Stimulated activated CD8-positive, alpha-beta memory T cell treated with anti-CD3 and anti-CD28 coated beads, Interleukin-7, amount 100 ng/mL, for 1 hour (primary cell): Measurements from ENCODE around the gene NPIPB8.
"Not testable (repeated sequence)": the region's sequence is repeated elsewhere in the genome, so short reads cannot be mapped to it uniquely, and the experiment has no call there.

Experiments used
- DNase-seq, 2 donors: peaks; one replicate each; pipeline ENCODE4 v3.0.0-alpha.2; 2020; ENCODE audit warnings: low read depth in 2 of 2

Gene NPIPB8

GRCh38 chr16:28606291-28607115 lies 31.4 kb upstream of the NPIPB8 start:
- DNase-seq = no peak

- no peak for DNase-seq
These were observed 30.7 kb upstream of the NPIPB8 start for GRCh38 chr16:28607116-28607623.

- not testable (repeated sequence) for DNase-seq
These were observed 30.0 kb upstream of the NPIPB8 start for GRCh38 chr16:28607681-28608495.

GRCh38 chr16:28608496-28608808 lies 29.4 kb upstream of the NPIPB8 start:
- not testable (repeated sequence) for DNase-seq

GRCh38 chr16:28608867-28609596 lies 28.8 kb upstream of the NPIPB8 start:
- DNase-seq = not testable (repeated sequence)

GRCh38 chr16:28609631-28610594 lies 28.0 kb upstream of the NPIPB8 start, which contains the start of gene SULT1A1:
Gene SULT1A1 (minus strand): TSS chr16:28610044. CDS start chr16:28608855, 1,189 bp downstream.
- DNase-seq = no peak

GRCh38 chr16:28610595-28611191 lies 27.2 kb upstream of the NPIPB8 start:
- DNase-seq = no peak

- DNase-seq = not testable (repeated sequence)
These were observed 25.2 kb upstream of the NPIPB8 start for GRCh38 chr16:28612359-28613280.

- not testable (repeated sequence) for DNase-seq
These were observed 24.0 kb upstream of the NPIPB8 start for GRCh38 chr16:28613912-28614311.

GRCh38 chr16:28614561-28614960 lies 23.3 kb upstream of the NPIPB8 start:
- not testable (repeated sequence) for DNase-seq

GRCh38 chr16:28615486-28616223 lies 22.2 kb upstream of the NPIPB8 start:
- DNase-seq = not testable (repeated sequence)

GRCh38 chr16:28616224-28616577 lies 21.7 kb upstream of the NPIPB8 start:
- DNase-seq = not testable (repeated sequence)

GRCh38 chr16:28616636-28617035 lies 21.2 kb upstream of the NPIPB8 start:
- DNase-seq = no peak

GRCh38 chr16:28617874-28618273 lies 20.0 kb upstream of the NPIPB8 start:
- no peak for DNase-seq

- not testable (repeated sequence) for DNase-seq
These were observed 17.5 kb upstream of the NPIPB8 start for GRCh38 chr16:28620316-28620715.

- DNase-seq = no peak
These were observed 16.2 kb upstream of the NPIPB8 start for GRCh38 chr16:28621481-28622155.

- not testable (repeated sequence) for DNase-seq
These were observed 15.2 kb upstream of the NPIPB8 start for GRCh38 chr16:28622532-28623171.
